NCI-H82 treated with DMSO at 0.1 percent for 48 hours (cell line): ENCODE results near the gene WSB1.
"Not testable (repeated sequence)": the region's sequence is repeated elsewhere in the genome, so short reads cannot be mapped to it uniquely, and the experiment has no call there.

ENCODE experiments used
- DNase-seq: peaks from one replicate; lab custom pipeline; 2025; ENCODE audit not compliant: unreplicated experiment; lab: John Stamatoyannopoulos, UW

WSB1 gene

GRCh38 chr17:27279132-27279531 lies 14.8 kb upstream of the WSB1 start:
- DNase-seq, result not testable (repeated sequence)

- DNase-seq, result no peak
Measured at GRCh38 chr17:27280527-27280926, 13.4 kb upstream of the WSB1 start.

GRCh38 chr17:27281438-27281837 lies 12.5 kb upstream of the WSB1 start:
- DNase-seq, result no peak

- no peak for DNase-seq
Measured at GRCh38 chr17:27282054-27282551, 11.8 kb upstream of the WSB1 start.

GRCh38 chr17:27283060-27283459 lies 10.9 kb upstream of the WSB1 start:
- DNase-seq, result no peak

- DNase-seq, result no peak
Measured at GRCh38 chr17:27283751-27284150, 10.2 kb upstream of the WSB1 start.

- DNase-seq, result no peak
Measured at GRCh38 chr17:27284811-27285415, 9.0 kb upstream of the WSB1 start.

- no peak for DNase-seq
Measured at GRCh38 chr17:27285516-27285915, 8.4 kb upstream of the WSB1 start.

GRCh38 chr17:27288183-27288582 lies 5.7 kb upstream of the WSB1 start:
- DNase-seq, result no peak

GRCh38 chr17:27289856-27290255 lies 4.1 kb upstream of the WSB1 start:
- DNase-seq, result no peak

GRCh38 chr17:27290916-27291598 lies 2.9 kb upstream of the WSB1 start:
- DNase-seq, result no peak

- DNase-seq, result no peak
Measured at GRCh38 chr17:27293359-27293897, 486 bp upstream of the WSB1 start.

- peak; percentile 94 for DNase-seq
Measured at GRCh38 chr17:27294689-27295630, 1.0 kb downstream of the WSB1 start.

- no peak for DNase-seq
Measured at GRCh38 chr17:27295945-27296344, 2.0 kb downstream of the WSB1 start.

- no peak for DNase-seq
Measured at GRCh38 chr17:27296428-27296979, 2.6 kb downstream of the WSB1 start.

GRCh38 chr17:27299384-27300049 lies 5.6 kb downstream of the WSB1 start:
- no peak for DNase-seq

- no peak for DNase-seq
Measured at GRCh38 chr17:27303734-27304133, 9.8 kb downstream of the WSB1 start.

- no peak for DNase-seq
Measured at GRCh38 chr17:27306276-27306835, 12.4 kb downstream of the WSB1 start.

GRCh38 chr17:27310565-27311110 lies 16.7 kb downstream of the WSB1 start:
- DNase-seq, result no peak

- DNase-seq, result no peak
Measured at GRCh38 chr17:27313301-27313700, 19.4 kb downstream of the WSB1 start.
